ENCODE data around the gene POLD2.

Gene POLD2

GRCh38 chr7:44113764-44114354 is 9.5 kb downstream of the POLD2 start:
- no peak for DNase-seq (ENCODE audit: low read depth)

DNA sequence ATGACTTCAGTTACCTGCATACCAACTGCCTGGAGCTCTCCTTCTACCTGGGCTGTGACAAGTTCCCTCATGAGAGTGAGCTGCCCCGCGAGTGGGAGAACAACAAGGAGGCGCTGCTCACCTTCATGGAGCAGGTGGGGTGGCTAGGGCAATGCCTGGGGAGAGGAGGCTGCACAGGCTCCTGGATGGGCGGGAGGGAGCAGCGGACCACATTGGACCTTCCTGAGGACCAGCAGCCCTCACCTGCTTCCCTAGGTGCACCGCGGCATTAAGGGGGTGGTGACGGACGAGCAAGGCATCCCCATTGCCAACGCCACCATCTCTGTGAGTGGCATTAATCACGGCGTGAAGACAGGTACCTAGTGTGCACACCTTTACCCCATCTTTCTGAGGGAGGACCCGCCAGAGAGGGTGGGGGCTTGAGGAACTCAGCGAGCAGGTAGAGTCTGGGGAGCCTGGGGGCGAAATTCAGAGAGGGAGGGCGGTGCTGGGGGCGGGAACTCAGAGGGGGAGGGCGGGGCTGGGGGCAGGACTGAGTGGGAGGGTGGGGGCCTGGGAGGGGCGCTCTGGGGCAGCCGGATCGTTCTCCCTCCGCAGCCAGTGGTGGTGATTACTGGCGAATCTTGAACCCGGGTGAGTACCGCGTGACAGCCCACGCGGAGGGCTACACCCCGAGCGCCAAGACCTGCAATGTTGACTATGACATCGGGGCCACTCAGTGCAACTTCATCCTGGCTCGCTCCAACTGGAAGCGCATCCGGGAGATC is 10.2 kb downstream of the POLD2 start:
- no peak for DNase-seq (ENCODE audit: low read depth)

DNA sequence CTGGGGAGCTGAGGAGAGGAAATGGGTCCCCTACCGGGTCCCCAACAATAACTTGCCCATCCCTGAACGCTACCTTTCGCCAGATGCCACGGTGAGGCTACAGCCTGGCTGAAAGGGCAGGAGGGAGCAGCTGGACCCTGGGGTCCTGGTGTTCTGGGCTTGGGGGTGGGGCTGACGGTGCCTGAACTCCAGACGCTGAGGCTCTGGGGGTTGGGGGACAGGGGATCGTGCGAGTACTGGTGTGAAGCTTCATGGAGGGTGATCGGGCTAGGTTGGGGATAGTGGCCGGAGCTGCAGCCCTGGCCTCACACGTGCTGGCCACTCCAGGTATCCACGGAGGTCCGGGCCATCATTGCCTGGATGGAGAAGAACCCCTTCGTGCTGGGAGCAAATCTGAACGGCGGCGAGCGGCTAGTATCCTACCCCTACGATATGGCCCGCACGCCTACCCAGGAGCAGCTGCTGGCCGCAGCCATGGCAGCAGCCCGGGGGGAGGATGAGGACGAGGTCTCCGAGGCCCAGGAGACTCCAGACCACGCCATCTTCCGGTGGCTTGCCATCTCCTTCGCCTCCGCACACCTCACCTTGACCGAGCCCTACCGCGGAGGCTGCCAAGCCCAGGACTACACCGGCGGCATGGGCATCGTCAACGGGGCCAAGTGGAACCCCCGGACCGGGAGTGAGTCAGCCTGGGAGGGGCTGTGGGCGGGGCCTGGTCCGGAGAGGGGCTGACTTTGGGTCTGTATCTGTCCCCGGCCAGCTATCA is 10.9 kb downstream of the POLD2 start:
- DNase-seq (ENCODE audit: low read depth), result no peak

- DNase-seq (ENCODE audit: low read depth), result no peak
Measured at GRCh38 chr7:44111761-44112160, 11.6 kb downstream of the POLD2 start.

DNA sequence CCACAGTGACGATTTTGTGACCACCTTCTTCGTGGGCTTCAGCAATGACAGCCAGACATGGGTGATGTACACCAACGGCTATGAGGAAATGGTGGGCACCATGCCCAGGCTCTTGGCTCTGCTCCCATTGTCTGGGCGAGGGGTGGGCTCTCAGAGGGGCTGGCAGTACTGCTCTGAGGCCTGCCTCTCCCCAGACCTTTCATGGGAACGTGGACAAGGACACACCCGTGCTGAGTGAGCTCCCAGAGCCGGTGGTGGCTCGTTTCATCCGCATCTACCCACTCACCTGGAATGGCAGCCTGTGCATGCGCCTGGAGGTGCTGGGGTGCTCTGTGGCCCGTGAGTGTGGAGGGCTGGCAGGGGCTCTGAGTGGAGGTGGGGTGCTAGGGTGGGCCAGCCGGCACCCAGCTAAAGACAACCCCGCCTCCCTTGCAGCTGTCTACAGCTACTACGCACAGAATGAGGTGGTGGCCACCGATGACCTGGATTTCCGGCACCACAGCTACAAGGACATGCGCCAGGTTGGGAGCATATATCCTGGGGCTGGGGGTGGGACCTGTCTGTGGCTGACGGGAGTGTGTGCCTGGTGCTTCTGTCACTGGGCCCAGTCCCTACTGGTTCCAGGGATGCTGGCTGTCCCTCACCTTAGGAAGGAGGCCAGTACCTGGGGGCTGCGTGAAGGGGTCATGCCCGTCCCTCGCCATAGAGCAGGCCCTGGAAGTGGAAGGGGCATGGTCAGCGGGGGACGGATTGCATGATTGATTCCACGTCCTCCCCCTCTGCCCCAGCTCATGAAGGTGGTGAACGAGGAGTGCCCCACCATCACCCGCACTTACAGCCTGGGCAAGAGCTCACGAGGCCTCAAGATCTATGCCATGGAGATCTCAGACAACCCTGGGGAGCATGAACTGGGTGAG is 12.4 kb downstream of the POLD2 start:
- no peak for DNase-seq (ENCODE audit: low read depth)

- no peak for DNase-seq (ENCODE audit: low read depth)
Measured at GRCh38 chr7:44109991-44110390, 13.4 kb downstream of the POLD2 start.

DNA sequence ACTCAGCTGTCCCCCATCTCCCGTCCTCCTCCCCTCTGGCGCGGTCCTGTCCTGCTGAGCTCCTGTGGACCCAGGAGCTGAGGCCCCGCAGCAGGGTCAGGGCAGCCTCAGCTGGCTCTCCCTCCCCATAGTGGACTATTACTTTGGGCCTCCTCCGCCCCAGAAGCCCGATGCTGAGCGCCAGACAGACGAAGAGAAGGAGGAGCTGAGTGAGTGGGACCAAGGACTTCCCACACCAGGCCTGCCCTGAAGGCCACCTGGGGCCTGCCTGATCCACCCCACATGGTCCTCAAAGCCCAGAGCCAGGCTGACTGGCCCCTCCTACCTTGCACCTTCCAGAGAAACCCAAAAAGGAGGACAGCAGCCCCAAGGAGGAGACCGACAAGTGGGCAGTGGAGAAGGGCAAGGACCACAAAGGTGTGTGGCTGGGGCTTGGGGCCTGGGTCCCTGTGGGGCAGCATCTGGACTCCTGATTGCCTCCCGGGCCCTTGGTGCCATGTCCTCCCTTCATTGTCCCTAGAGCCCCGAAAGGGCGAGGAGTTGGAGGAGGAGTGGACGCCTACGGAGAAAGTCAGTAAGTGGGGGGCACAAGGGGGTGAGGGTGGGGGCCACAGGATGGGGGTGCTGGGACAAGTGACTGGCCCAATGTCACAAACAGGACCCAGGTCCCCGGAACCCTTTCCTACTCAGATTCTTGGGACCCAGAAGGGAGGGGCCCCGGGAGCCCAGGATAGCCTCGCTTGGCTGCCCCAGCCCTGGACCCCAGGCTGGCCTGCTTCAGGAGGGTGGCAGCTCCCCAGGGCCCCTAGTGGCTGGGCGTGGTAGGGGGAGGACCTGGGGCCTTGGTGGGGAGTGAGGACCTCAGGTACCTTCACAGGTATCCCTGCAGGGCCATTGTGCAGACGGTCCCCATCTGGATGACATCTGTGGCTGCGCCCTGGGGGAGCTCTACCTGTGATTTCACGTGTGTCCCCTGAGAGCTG is 14.3 kb downstream of the POLD2 start:
- DNase-seq (ENCODE audit: low read depth), result no peak

DNA sequence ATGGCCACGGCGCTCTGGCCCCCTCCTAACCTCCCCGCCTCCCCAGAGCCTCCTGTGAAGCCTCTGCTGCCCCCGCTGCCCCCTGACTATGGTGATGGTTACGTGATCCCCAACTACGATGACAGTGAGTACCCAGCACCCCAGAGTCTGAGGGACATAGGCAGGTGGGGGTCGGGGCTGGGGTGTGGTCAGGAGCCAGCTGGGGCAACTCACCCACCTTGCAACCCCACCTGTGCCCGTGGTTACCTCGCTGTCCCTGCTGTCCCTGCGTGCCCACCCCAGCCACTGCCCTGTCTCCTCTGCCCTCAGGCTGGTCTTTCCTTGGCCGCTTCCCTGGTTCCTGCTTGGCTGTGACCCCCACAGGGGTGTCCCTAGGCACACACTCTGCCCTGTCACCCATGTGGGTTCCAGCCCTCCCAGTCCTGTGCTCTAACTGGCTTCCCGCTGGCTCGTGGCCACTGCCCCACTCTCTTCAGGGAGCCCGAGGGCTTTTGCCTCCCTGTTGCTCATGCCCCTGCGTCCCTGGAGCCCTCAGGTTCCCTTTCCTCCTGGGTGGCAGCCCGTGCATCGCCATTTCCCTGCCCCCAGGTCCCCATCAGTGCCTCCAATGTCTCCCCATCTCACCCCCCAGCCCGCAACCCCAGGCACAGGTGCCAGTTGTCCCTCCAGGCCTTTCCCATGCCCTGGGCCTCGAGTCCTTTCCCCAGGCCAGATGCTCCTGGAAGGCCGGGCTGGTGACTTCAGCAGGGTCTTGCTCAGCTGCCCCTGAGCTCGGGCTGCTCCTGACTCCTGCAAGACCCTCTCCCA is 15.2 kb downstream of the POLD2 start:
- DNase-seq (ENCODE audit: low read depth), result no peak

- DNase-seq (ENCODE audit: low read depth), result no peak
Measured at GRCh38 chr7:44107116-44107960, 16.0 kb downstream of the POLD2 start.

DNA sequence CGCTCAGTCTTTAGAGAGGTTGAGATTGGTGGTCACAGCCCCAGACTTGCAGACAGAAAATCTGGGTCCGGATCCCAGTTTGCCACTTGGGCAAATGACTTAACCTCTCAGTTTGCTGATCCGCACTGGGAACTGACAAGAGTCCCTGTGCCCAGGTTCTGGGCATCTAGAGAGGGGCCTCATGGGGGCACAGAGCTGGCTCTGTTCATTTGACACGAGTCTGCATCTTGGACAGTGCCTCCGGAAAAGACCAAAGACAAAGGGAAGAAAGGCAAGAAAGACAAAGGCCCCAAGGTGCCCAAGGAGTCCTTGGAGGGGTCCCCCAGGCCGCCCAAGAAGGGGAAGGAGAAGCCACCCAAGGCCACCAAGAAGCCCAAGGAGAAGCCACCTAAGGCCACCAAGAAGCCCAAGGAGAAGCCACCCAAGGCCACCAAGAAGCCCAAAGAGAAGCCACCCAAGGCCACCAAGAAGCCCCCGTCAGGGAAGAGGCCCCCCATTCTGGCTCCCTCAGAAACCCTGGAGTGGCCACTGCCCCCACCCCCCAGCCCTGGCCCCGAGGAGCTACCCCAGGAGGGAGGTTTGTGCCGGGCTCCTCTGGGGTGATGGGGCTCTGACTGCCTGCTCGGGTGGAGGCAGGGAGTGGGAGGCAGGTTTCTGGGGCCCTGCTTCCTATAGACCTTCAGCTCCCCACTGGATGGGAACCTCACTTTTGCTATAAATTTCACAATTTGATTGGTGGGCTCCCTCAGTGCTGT is 16.9 kb downstream of the POLD2 start:
- DNase-seq (ENCODE audit: low read depth), result no peak

DNA sequence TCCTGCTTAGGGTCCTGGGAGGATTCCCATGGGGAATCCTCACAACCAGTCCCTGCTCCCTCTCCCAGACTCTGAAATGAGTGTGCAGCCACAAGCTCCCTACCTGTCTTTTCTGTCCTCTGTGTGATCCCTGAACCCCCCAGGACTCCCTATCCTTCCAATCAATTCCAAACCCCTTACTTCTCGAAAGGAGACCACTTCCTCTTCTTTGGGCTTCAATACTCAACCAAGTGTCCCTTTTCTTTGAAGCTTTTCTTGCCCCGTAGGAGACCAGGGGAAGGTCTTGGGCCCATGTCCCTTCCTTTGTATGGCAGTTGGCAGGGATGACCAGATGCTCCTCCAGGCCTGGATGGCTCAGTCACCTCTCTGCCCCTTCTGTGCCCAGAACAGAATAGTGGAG is 17.5 kb downstream of the POLD2 start:
- no peak for DNase-seq (ENCODE audit: low read depth)

GRCh38 chr7:44104860-44105771 is 18.2 kb downstream of the POLD2 start:
- DNase-seq (ENCODE audit: low read depth), result peak; percentile 62

- DNase-seq (ENCODE audit: low read depth), result no peak
Measured at GRCh38 chr7:44103923-44104859, 19.2 kb downstream of the POLD2 start, which contains the start of gene AEBP1. Gene AEBP1, plus strand, starts transcription at chr7:44104345. Its CDS starts 321 bp downstream, at chr7:44104666.

DNA sequence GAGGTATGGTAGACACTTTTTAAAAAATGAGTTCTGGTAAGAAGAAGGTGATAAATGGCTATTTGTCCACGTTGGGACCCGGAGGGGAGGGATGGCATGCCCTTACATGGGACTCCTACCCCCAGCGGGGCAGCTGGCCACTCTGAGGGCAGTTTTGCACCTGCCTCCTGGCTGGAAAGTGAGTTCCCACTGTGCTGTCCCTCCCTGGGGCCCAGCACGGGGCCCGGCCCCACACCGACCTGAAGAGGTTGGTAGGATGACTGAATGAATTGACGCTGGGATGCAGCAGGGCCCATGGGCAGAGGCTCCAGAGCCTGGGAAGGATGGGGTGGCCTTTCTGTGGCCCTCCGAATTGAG is 19.8 kb downstream of the POLD2 start:
- DNase-seq (ENCODE audit: low read depth), result no peak

DNA sequence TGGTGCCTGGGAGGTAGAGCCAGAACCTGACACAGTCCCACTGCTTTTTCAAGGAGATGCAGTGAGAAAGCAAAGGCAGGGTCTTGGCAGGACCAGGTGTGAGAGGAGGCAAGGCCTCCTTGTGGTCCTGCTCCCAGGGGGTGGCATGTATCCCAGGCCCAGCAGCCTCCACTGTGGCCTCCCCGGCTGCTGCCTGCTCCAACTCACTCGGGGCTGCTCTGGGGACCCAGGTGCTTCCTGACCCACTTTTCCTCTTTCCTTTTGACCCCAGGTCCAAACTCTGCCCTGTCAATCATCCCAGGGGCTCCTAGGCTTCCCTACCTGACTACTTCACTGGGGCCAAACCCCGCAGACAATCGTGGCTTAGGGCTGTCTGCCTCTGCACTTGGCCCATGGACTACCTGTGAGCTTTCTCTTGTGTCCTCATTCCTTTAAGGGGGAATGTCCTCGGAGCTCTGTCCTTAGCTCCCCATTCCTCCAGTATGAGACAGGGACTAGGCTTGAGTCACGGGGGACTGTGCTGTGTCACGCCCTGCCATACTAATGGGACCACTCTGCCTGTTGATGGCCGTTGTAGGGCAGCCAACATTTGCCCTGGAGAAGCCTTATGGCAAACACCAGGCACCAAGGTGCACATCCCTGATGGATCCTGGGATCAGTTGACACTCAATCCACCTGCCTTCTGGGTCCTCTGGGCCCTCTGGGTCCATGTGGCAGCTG is 20.3 kb downstream of the POLD2 start:
- no peak for DNase-seq (ENCODE audit: low read depth)

Data from GM04504 (cell line).